ENCODE data around the gene RRAD.

RRAD gene

GRCh38 chr16:66915041-66915440, 10.3 kb downstream of the RRAD start:
- TF ChIP-seq CTCF (IDR thresholded peaks at IDR 0.05; ENCODE audit: insufficient read depth, low read length, poor library complexity, severe bottlenecking) = no peak
- Histone ChIP-seq H3K27me3 (replicated peaks; ENCODE audit: control insufficient read depth, insufficient read depth, low read length) (no peaks in the 10 kb centered on the region; the same call in none of the 2 replicates), H3K36me3 (ENCODE audit: control insufficient read depth, insufficient read depth, low read length) (no peaks in the 10 kb centered on the region), H3K4me3 (replicated peaks; ENCODE audit: low read depth, low read length) (no peak overlapping the region)
- DNase-seq (ENCODE audit: extremely low read depth, insufficient read length) = no peak

DNA sequence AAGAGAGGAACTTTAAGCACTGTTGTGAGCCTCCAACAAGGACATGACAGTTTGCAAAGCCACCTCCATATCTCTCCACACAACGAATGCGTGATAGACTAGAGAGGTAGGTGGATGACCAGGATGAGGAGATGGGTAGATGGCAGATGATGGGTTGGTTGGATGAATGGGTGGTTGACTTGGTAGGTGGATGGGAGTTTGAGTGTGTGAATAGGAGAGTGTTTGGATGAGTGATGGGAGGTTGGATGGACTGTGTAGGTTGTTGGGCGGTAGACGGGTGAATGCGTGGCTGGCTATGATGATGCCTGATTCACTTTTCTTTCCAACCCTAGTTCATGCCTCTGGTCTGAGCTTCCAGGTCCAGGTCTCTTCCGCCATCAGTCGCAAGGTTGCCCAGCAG, 10.8 kb downstream of the RRAD start:
- Histone ChIP-seq H3K36me3 (ENCODE audit: control insufficient read depth, insufficient read depth, low read length) (no peaks in the 10 kb centered on the region), H3K4me3 (replicated peaks; ENCODE audit: low read depth, low read length) (no peak overlapping the region), H3K27me3 (replicated peaks; ENCODE audit: control insufficient read depth, insufficient read depth, low read length) (no peaks in the 10 kb centered on the region; the same call in none of the 2 replicates)
- no peak for DNase-seq (ENCODE audit: extremely low read depth, insufficient read length)
- no peak for TF ChIP-seq CTCF (IDR thresholded peaks at IDR 0.05; ENCODE audit: insufficient read depth, low read length, poor library complexity, severe bottlenecking)

DNA sequence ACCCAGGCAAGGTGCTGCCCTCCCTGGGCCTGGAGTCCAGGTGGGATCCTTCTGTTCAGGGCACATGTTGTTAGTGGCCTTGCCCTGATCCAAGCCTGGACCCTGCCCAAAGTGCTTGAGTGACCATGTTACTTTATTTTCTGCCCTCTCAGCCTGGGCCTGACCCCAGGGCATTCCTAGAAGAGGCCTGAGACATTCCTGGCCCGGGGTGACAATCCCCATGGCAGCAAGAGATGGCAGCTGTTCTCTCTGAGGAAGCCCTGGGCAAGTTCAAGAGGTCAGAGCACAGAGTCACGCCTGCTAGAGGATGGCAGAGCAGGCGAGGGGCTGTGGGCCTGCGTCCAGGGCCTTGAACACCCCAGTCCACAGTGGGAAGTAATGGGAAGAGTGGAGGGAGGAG, 11.6 kb downstream of the RRAD start:
- H3K4me3 ChIP-seq (replicated peaks; ENCODE audit: low read depth, low read length) = no peak overlapping the region
- DNase-seq (ENCODE audit: extremely low read depth, insufficient read length) = no peak
- TF ChIP-seq CTCF (IDR thresholded peaks at IDR 0.05; ENCODE audit: insufficient read depth, low read length, poor library complexity, severe bottlenecking) = no peak
- H3K36me3 ChIP-seq (ENCODE audit: control insufficient read depth, insufficient read depth, low read length) = no peaks in the 10 kb centered on the region
- H3K27me3 ChIP-seq (replicated peaks; ENCODE audit: control insufficient read depth, insufficient read depth, low read length) = no peaks in the 10 kb centered on the region; the same call in none of the 2 replicates

DNA sequence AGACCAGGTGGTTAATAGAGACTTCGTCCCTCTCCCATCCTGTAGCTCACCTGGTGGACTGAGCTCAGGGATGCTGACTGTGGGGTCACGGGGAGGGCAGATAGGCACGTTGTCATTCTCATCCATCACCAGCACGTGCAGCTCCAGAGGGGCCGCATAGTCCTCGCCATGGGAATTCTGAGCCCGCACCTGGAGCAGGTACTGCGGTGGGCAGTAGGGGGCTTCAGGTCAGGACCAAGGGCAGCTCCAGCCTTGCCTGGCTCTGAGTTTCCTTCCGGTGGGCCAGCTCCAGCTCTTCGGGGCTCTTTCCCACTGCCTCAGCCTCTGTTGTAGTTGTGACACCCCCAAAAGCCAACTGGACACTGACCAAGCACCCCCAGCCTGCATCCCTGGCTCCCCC, 12.3 kb downstream of the RRAD start:
- no peaks in the 10 kb centered on the region for H3K36me3 ChIP-seq (ENCODE audit: control insufficient read depth, insufficient read depth, low read length)
- no peak for DNase-seq (ENCODE audit: extremely low read depth, insufficient read length)
- TF ChIP-seq CTCF (IDR thresholded peaks at IDR 0.05; ENCODE audit: insufficient read depth, low read length, poor library complexity, severe bottlenecking) = no peak
- no peak overlapping the region for H3K4me3 ChIP-seq (replicated peaks; ENCODE audit: low read depth, low read length)
- H3K27me3 ChIP-seq (replicated peaks; ENCODE audit: control insufficient read depth, insufficient read depth, low read length) = no peaks in the 10 kb centered on the region; the same call in none of the 2 replicates

- Histone ChIP-seq H3K36me3 (ENCODE audit: control insufficient read depth, insufficient read depth, low read length) (no peaks in the 10 kb centered on the region), H3K27me3 (replicated peaks; ENCODE audit: control insufficient read depth, insufficient read depth, low read length) (no peaks in the 10 kb centered on the region; the same call in none of the 2 replicates), H3K4me3 (replicated peaks; ENCODE audit: low read depth, low read length) (no peak overlapping the region)
- no peak for DNase-seq (ENCODE audit: extremely low read depth, insufficient read length)
- TF ChIP-seq CTCF (IDR thresholded peaks at IDR 0.05; ENCODE audit: insufficient read depth, low read length, poor library complexity, severe bottlenecking) = no peak
Measured at GRCh38 chr16:66911801-66912200, 13.5 kb downstream of the RRAD start.

GRCh38 chr16:66911112-66911511, 14.2 kb downstream of the RRAD start:
- Histone ChIP-seq H3K4me3 (replicated peaks; ENCODE audit: low read depth, low read length) (no peak overlapping the region), H3K36me3 (ENCODE audit: control insufficient read depth, insufficient read depth, low read length) (no peaks in the 10 kb centered on the region), H3K27me3 (replicated peaks; ENCODE audit: control insufficient read depth, insufficient read depth, low read length) (no peaks in the 10 kb centered on the region; the same call in none of the 2 replicates)
- no peak for DNase-seq (ENCODE audit: extremely low read depth, insufficient read length)
- no peak for TF ChIP-seq CTCF (IDR thresholded peaks at IDR 0.05; ENCODE audit: insufficient read depth, low read length, poor library complexity, severe bottlenecking)

Data from GM06990 (cell line).